ENCODE data around the gene CCR9.

The CCR9 gene

GRCh38 chr3:45910892-45911291, 24.5 kb downstream of the CCR9 start:
- no peak for DNase-seq

GRCh38 chr3:45911511-45912226, 25.3 kb downstream of the CCR9 start:
- DNase-seq, result no peak

- no peak for DNase-seq
These were observed 26.1 kb downstream of the CCR9 start for GRCh38 chr3:45912435-45912834.

- no peak for DNase-seq
These were observed 28.2 kb downstream of the CCR9 start for GRCh38 chr3:45914362-45915058.

GRCh38 chr3:45915059-45915439, 28.7 kb downstream of the CCR9 start:
- DNase-seq, result no peak

- DNase-seq, result peak; percentile 45
These were observed 29.3 kb downstream of the CCR9 start for GRCh38 chr3:45915518-45916231.

- DNase-seq, result peak; percentile 58
These were observed 31.0 kb downstream of the CCR9 start for GRCh38 chr3:45917146-45917898.

- DNase-seq, result no peak
These were observed 35.1 kb downstream of the CCR9 start for GRCh38 chr3:45921158-45922038.

GRCh38 chr3:45922039-45922326, 35.6 kb downstream of the CCR9 start:
- no peak for DNase-seq

GRCh38 chr3:45922950-45923590, 36.7 kb downstream of the CCR9 start:
- no peak for DNase-seq

- no peak for DNase-seq
These were observed 37.4 kb downstream of the CCR9 start for GRCh38 chr3:45923755-45924154.

GRCh38 chr3:45927881-45928280, 41.5 kb downstream of the CCR9 start:
- no peak for DNase-seq

- no peak for DNase-seq
These were observed 42.8 kb downstream of the CCR9 start for GRCh38 chr3:45929042-45929679.

GRCh38 chr3:45931496-45931895, 45.2 kb downstream of the CCR9 start:
- DNase-seq, result peak; percentile 52

GRCh38 chr3:45932112-45932511, 45.8 kb downstream of the CCR9 start:
- no peak for DNase-seq

- DNase-seq, result no peak
These were observed 47.2 kb downstream of the CCR9 start for GRCh38 chr3:45933591-45933990.

GRCh38 chr3:45936261-45936660, 49.9 kb downstream of the CCR9 start:
- no peak for DNase-seq

GRCh38 chr3:45937206-45938042, 51.1 kb downstream of the CCR9 start:
- no peak for DNase-seq

- no peak for DNase-seq
These were observed 51.7 kb downstream of the CCR9 start for GRCh38 chr3:45938043-45938435.

- peak; percentile 48 for DNase-seq
These were observed 52.5 kb downstream of the CCR9 start for GRCh38 chr3:45938864-45939263.

Data from DMS 273 treated with DMSO at 0.1 percent for 48 hours (cell line).